Measurements from ENCODE around the gene KRTAP6-3.

KRTAP6-3 gene, protein sequence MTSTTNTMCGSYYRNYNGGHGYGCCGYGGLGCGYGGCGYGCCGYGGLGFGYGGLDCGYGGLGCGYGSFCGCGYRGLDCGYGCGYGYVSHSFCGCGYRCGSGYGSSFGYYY

GRCh38 chr21:30592140-30592539 is at the start of gene KRTAP6-3:
KRTAP6-3 (plus strand) TSS chr21:30592440; CDS start chr21:30592446, 6 bp downstream.
- TF ChIP-seq, protein P1, sequence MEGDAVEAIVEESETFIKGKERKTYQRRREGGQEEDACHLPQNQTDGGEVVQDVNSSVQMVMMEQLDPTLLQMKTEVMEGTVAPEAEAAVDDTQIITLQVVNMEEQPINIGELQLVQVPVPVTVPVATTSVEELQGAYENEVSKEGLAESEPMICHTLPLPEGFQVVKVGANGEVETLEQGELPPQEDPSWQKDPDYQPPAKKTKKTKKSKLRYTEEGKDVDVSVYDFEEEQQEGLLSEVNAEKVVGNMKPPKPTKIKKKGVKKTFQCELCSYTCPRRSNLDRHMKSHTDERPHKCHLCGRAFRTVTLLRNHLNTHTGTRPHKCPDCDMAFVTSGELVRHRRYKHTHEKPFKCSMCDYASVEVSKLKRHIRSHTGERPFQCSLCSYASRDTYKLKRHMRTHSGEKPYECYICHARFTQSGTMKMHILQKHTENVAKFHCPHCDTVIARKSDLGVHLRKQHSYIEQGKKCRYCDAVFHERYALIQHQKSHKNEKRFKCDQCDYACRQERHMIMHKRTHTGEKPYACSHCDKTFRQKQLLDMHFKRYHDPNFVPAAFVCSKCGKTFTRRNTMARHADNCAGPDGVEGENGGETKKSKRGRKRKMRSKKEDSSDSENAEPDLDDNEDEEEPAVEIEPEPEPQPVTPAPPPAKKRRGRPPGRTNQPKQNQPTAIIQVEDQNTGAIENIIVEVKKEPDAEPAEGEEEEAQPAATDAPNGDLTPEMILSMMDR (IDR thresholded peaks at IDR 0.05; ENCODE audit: extremely low read depth, insufficient read depth, missing control alignments) = no peak
- DNase-seq (ENCODE audit: low spot score) = no peak
- in situ Hi-C loops (cut with MboI; ENCODE audit: low pct_unique_long_range_greater_than_20kb, low sequenced_read_pairs, unreplicated experiment) = no loop called here

GRCh38 chr21:30552782-30553181 is 39.5 kb upstream of the KRTAP6-3 start:
- in situ Hi-C loops (cut with MboI; ENCODE audit: low pct_unique_long_range_greater_than_20kb, low sequenced_read_pairs, unreplicated experiment) = no loop called here
- no peak for DNase-seq (ENCODE audit: low spot score)
- TF ChIP-seq, protein P1 (IDR thresholded peaks at IDR 0.05; ENCODE audit: extremely low read depth, insufficient read depth, missing control alignments) = no peak

GRCh38 chr21:30555095-30555494 is 37.1 kb upstream of the KRTAP6-3 start:
- in situ Hi-C loops (cut with MboI; ENCODE audit: low pct_unique_long_range_greater_than_20kb, low sequenced_read_pairs, unreplicated experiment) = no loop called here

GRCh38 chr21:30561264-30561895 is 30.9 kb upstream of the KRTAP6-3 start, which contains the start of gene KRTAP19-7:
KRTAP19-7 (minus strand) TSS chr21:30561314; CDS start chr21:30561289, 25 bp downstream.
- no peak for DNase-seq (ENCODE audit: low spot score)
- TF ChIP-seq, protein P1 (IDR thresholded peaks at IDR 0.05; ENCODE audit: extremely low read depth, insufficient read depth, missing control alignments) = no peak
- in situ Hi-C loops (cut with MboI; ENCODE audit: low pct_unique_long_range_greater_than_20kb, low sequenced_read_pairs, unreplicated experiment) = no loop called here

More at GRCh38 chr21:30555095-30555494, 37.1 kb upstream of the KRTAP6-3 start:
- TF ChIP-seq, protein P1 (IDR thresholded peaks at IDR 0.05; ENCODE audit: extremely low read depth, insufficient read depth, missing control alignments) = no peak
- no peak for DNase-seq (ENCODE audit: low spot score)

GRCh38 chr21:30561957-30562356 is 30.3 kb upstream of the KRTAP6-3 start:
- DNase-seq (ENCODE audit: low spot score) = no peak
- in situ Hi-C loops (cut with MboI; ENCODE audit: low pct_unique_long_range_greater_than_20kb, low sequenced_read_pairs, unreplicated experiment) = no loop called here
- TF ChIP-seq, protein P1 (IDR thresholded peaks at IDR 0.05; ENCODE audit: extremely low read depth, insufficient read depth, missing control alignments) = no peak

GRCh38 chr21:30563072-30563471 is 29.2 kb upstream of the KRTAP6-3 start:
- DNase-seq (ENCODE audit: low spot score) = no peak
- TF ChIP-seq, protein P1 (IDR thresholded peaks at IDR 0.05; ENCODE audit: extremely low read depth, insufficient read depth, missing control alignments) = no peak
- in situ Hi-C loops (cut with MboI; ENCODE audit: low pct_unique_long_range_greater_than_20kb, low sequenced_read_pairs, unreplicated experiment) = no loop called here
